Adrenal gland (tissue), 12 donors: ENCODE data around the gene SLC9A5. TPM values are rescaled to one million over a fixed set of nuclear protein-coding genes. Genes with fewer than 3 reads are reported as not detected.

ENCODE experiments used
- DNase-seq, 7 donors: peaks; one replicate each; pipeline ENCODE4 v3.0.0-alpha.2; 2019 to 2020
- H3K27ac ChIP-seq, 5 donors: fragments of 200-600 bp; sonication (generic) in 4 of 5; 1 replicate in 3 of 5; 2 replicates in 2 of 5; pipeline versions ENCODE4 v1.5.1 to v1.8.0; 2016 to 2020; ENCODE audit warnings: mild to moderate bottlenecking in 1 of 5
- H3K27me3 ChIP-seq: fragments of 200-600 bp; 2 replicates; pipeline ENCODE4 v1.8.0; 2021
- H3K36me3 ChIP-seq, 2 donors: fragments of 200-600 bp; replicated peaks in 1 of 2; 1 replicate in 1 of 2; 2 replicates in 1 of 2; pipeline versions ENCODE4 v1.5.1 to v1.8.0; 2018 to 2022
- H3K4me1 ChIP-seq, 2 donors: fragments of 200-600 bp; replicated peaks in 1 of 2; 1 replicate in 1 of 2; 2 replicates in 1 of 2; pipeline versions ENCODE4 v1.5.1 to v1.8.0; 2018 to 2021
- H3K4me3 ChIP-seq, 4 donors: fragments of 200-600 bp; sonication (generic) in 3 of 4; one replicate each; pipeline ENCODE4 v1.5.1; 2016 to 2018
- H3K9me3 ChIP-seq, 3 donors: fragments of 200-600 bp; sonication (generic) in 1 of 3; replicated peaks in 1 of 3; 1 replicate in 2 of 3; 2 replicates in 1 of 3; pipeline versions ENCODE4 v1.5.1 to v1.8.0; 2016 to 2021
- CTCF ChIP-seq, 6 experiments: fragments of 450-650 bp in 4 of 6; fragments of 200-600 bp in 2 of 6; sonication (generic) in 1 of 6; IDR thresholded peaks; 1 replicate in 5 of 6; 2 replicates in 1 of 6; pipeline versions ENCODE4 v1.5.1 to v1.8.0; 2016 to 2021; ENCODE audit warnings: antibody characterized with exemption in 6 of 6, mild to moderate bottlenecking in 2 of 6, moderate library complexity in 1 of 6
- POLR2A ChIP-seq, 2 donors: fragments of 450-650 bp; IDR thresholded peaks; one replicate each; pipeline ENCODE4 v1.6.1; 2017; ENCODE audit warnings: antibody characterized with exemption in 2 of 2, mild to moderate bottlenecking in 2 of 2, moderate library complexity in 1 of 2
- WGBS, 4 donors: extraction: QIAGEN DNeasy Blood & Tissue Kit in 2 of 4; methylation state at CpG; one replicate each; pipeline versions ENCODE4 v1.1.5 to v1.1.7; 2013 to 2017; 5-methylcytosine and 5-hydroxymethylcytosine counted together
- intact Hi-C, 2 donors: fragments of 100-400 bp; cut with DNase I; formaldehyde crosslinking; loops; one replicate each; pipeline versions ENCODE4 v1.14.1 to v1.15.0; 2022 to 2023
- polyA plus RNA-seq, 3 donors: library from polyadenylated mRNA; stranded (reverse); fragments of 200-250 nt in 2 of 3; fragments of 350-450 nt in 1 of 3; fragmentation: Illumina TruSeq in 1 of 3; extraction: RNeasy Lipid Tissue Mini Kit (QIAGEN cat#74804) in 1 of 3; gene quantifications; one replicate each; pipeline ENCODE4 v1.2.3, GENCODE V29; 2013 to 2014
- total RNA-seq, 9 donors: library from RNA; depleted of rRNA in 4 of 9; stranded (reverse); fragments of >200 nt in 4 of 9; fragments of 120-200 nt in 1 of 9; fragmentation: NEBNext Ultra II Directional in 1 of 9; extraction: Animal tissue kit (Norgen Biotek cat#: 25700) in 1 of 9; gene quantifications; one replicate each; pipeline versions ENCODE4 v1.1.0 to v1.2.4, GENCODE V29; 2013 to 2023
- donor health status: healthy with polysubstance abuse.
- donor health status: Bipolar disorder and iron deficiency.
- donor health status: DM: yes; HTN: yes; CAD: no.
- donor health status: DM: no; HTN: no; CAD: no.
- donor health status: DM: no; HTN: no; CAD: no.
- donor health status: DM: yes; HTN: yes; CAD: no.

Gene SLC9A5
- total and polyA plus RNA-seq, 12 donors: 0.09 to 2.8 (median 0.83) TPM; not detected in 1

GRCh38 chr16:67212766-67213165 is 36.0 kb upstream of the SLC9A5 start:
- TF ChIP-seq POLR2A (IDR thresholded peaks at IDR 0.05) (no peak), CTCF (IDR thresholded peaks at IDR 0.05) (no peak)

GRCh38 chr16:67213197-67214019 is 35.4 kb upstream of the SLC9A5 start:
- no peaks in the 10 kb centered on the region for H3K27me3 ChIP-seq
- 65 to 78% (median 69%) methylated on average over 7 to 8 of the region's 8 CpGs for WGBS, 4 donors
- intact Hi-C loops: no loop called here
- H3K4me1 ChIP-seq: peaks cover 0 to 19% of the 10 kb centered on the region in 2 donors
- no peak for DNase-seq
- no peak overlapping the region for H3K27ac ChIP-seq
- no peaks in the 10 kb centered on the region for H3K9me3 ChIP-seq
- no peak for TF ChIP-seq CTCF (IDR thresholded peaks at IDR 0.05)
- TF ChIP-seq POLR2A (IDR thresholded peaks at IDR 0.05): no peak
- no peak overlapping the region for H3K4me3 ChIP-seq
- H3K36me3 ChIP-seq: no peaks in the 10 kb centered on the region

More at GRCh38 chr16:67212766-67213165, 36.0 kb upstream of the SLC9A5 start:
- no peaks in the 10 kb centered on the region for H3K9me3 ChIP-seq
- no peak overlapping the region for H3K27ac ChIP-seq
- intact Hi-C loops: no loop called here
- H3K4me1 ChIP-seq: peaks cover 5 to 25% of the 10 kb centered on the region in 2 donors
- no peaks in the 10 kb centered on the region for H3K27me3 ChIP-seq
- no peak for DNase-seq
- no peak overlapping the region for H3K4me3 ChIP-seq
- H3K36me3 ChIP-seq: no peaks in the 10 kb centered on the region

- 75 to 85% (median 80%) methylated on average over 5 of the region's 5 CpGs for WGBS, 4 donors
- no peak for DNase-seq
Observed at GRCh38 chr16:67215706-67216105, 33.1 kb upstream of the SLC9A5 start.

More at GRCh38 chr16:67215706-67216105, 33.1 kb upstream of the SLC9A5 start:
- Histone ChIP-seq H3K4me1 (peaks cover 0 to 18% of the 10 kb centered on the region in 2 donors), H3K27ac (no peak overlapping the region), H3K36me3 (no peaks in the 10 kb centered on the region), H3K4me3 (no peak overlapping the region), H3K27me3 (no peaks in the 10 kb centered on the region), H3K9me3 (no peaks in the 10 kb centered on the region)
- intact Hi-C loops: no loop called here
- TF ChIP-seq POLR2A (IDR thresholded peaks at IDR 0.05): no peak
- TF ChIP-seq CTCF (IDR thresholded peaks at IDR 0.05): no peak
